Hepatocyte (in vitro differentiated cells): ENCODE data around the gene TELO2. TPM values are rescaled to one million over a fixed set of nuclear protein-coding genes. Genes with fewer than 3 reads are reported as not detected.

Experiments
- DNase-seq: peaks from one replicate; pipeline ENCODE4 v3.0.0-alpha.2; 2016; ENCODE audit warnings: low spot score
- H2AFZ ChIP-seq: fragments of 200-600 bp; sonication (generic); 2 replicates; pipeline ENCODE4 v1.6.0; 2016; ENCODE audit warnings: antibody characterized with exemption, mild to moderate bottlenecking
- H3K27ac ChIP-seq: fragments of 200-600 bp; sonication (generic); 2 replicates; pipeline ENCODE4 v1.5.1; 2016; ENCODE audit warnings: mild to moderate bottlenecking
- H3K27me3 ChIP-seq: fragments of 200-600 bp; sonication (generic); 2 replicates; pipeline ENCODE4 v1.6.1; 2016
- H3K36me3 ChIP-seq: fragments of 200-600 bp; sonication (generic); replicated peaks from 2 replicates; pipeline ENCODE4 v1.5.1; 2016; ENCODE audit warnings: low read depth; ENCODE audit not compliant: insufficient read depth
- H3K4me1 ChIP-seq: fragments of 200-600 bp; sonication (generic); 2 replicates; pipeline ENCODE4 v1.5.1; 2016; ENCODE audit warnings: mild to moderate bottlenecking, moderate library complexity; ENCODE audit not compliant: insufficient read depth
- H3K4me2 ChIP-seq: fragments of 200-600 bp; sonication (generic); 2 replicates; pipeline ENCODE4 v1.6.0; 2016
- H3K4me3 ChIP-seq: fragments of 200-600 bp; sonication (generic); 2 replicates; pipeline ENCODE4 v1.5.1; 2016; ENCODE audit warnings: mild to moderate bottlenecking
- H3K79me2 ChIP-seq: fragments of 200-600 bp; sonication (generic); 2 replicates; pipeline ENCODE4 v1.6.0; 2017; ENCODE audit warnings: mild to moderate bottlenecking
- H3K9me2 ChIP-seq: fragments of 200-600 bp; sonication (generic); replicated peaks from 2 replicates; pipeline ENCODE4 v1.6.0; 2017; ENCODE audit warnings: mild to moderate bottlenecking; ENCODE audit not compliant: insufficient read depth
- H3K9me3 ChIP-seq: fragments of 200-600 bp; sonication (generic); 2 replicates; pipeline ENCODE4 v1.5.1; 2016; ENCODE audit warnings: low read depth, mild to moderate bottlenecking
- H4K20me1 ChIP-seq: fragments of 200-600 bp; sonication (generic); 2 replicates; pipeline ENCODE4 v1.6.0; 2016; ENCODE audit warnings: mild to moderate bottlenecking; ENCODE audit not compliant: insufficient read depth, poor library complexity, severe bottlenecking
- CTCF ChIP-seq: fragments of 200-600 bp; sonication (generic); IDR thresholded peaks from 2 replicates; pipeline ENCODE4 v1.5.1; 2016; ENCODE audit warnings: antibody characterized with exemption, mild to moderate bottlenecking; ENCODE audit not compliant: poor library complexity
- EZH2 ChIP-seq: fragments of 200-600 bp; sonication (generic); IDR thresholded peaks from 2 replicates; pipeline ENCODE4 v1.6.1; 2016; ENCODE audit warnings: antibody characterized with exemption, mild to moderate bottlenecking, borderline replicate concordance
- EZH2phosphoT487 ChIP-seq: fragments of 200-600 bp; sonication (generic); IDR thresholded peaks from one replicate; pipeline ENCODE4 v1.6.1; 2018; ENCODE audit warnings: antibody characterized with exemption, mild to moderate bottlenecking, low read depth, moderate library complexity; ENCODE audit not compliant: unreplicated experiment, severe bottlenecking
- WGBS: methylation state at CpG from one replicate; pipeline ENCODE4 v1.1.6; 2016; ENCODE audit warnings: low lambda C conversion rate; ENCODE audit errors: missing lambda C conversion rate; 5-methylcytosine and 5-hydroxymethylcytosine counted together
- polyA plus RNA-seq: library from polyadenylated mRNA; unstranded; fragments of >200 nt; fragmentation: Nextera tagmentation; extraction: Ambion mirVana; gene quantifications from 2 replicates; pipeline ENCODE4 v1.2.1, GENCODE V29; 2016
- total RNA-seq: library from RNA; depleted of rRNA; stranded (reverse); fragments of >200 nt; gene quantifications from 2 replicates; pipeline ENCODE4 v1.2.3, GENCODE V29; 2014

TELO2 gene
- total and polyA plus RNA-seq, 2 experiments from 2014 or later, result 22.8 to 50.9 TPM

- Histone ChIP-seq H3K4me1 (peaks cover 50% of the 10 kb centered on the region), H2AFZ (no peak within 1 kb of the TSS), H3K27ac (peak within 1 kb of the TSS; percentile 97)
Measured at GRCh38 chr16:1533443-1533951, 40.3 kb downstream of the TELO2 start, which contains the start of gene TMEM204. TMEM204 (plus strand) TSS chr16:1533666; CDS start chr16:1534276, 610 bp downstream.

GRCh38 chr16:1534021-1535020, 41.2 kb downstream of the TELO2 start:
- Histone ChIP-seq H3K9me2 (no peaks in the 10 kb centered on the region), H3K4me2 (peak overlapping the region; percentile 71), H3K27ac (peak overlapping the region; percentile 97), H2AFZ (no peak overlapping the region), H3K9me3 (no peaks in the 10 kb centered on the region), H3K27me3 (no peaks in the 10 kb centered on the region), H3K36me3 (no peaks in the 10 kb centered on the region), H3K4me1 (peaks cover 50% of the 10 kb centered on the region), H3K4me3 (no peak overlapping the region), H4K20me1 (no peaks in the 10 kb centered on the region), H3K79me2 (peaks cover 8% of the 10 kb centered on the region)
- DNase-seq, result no peak
- WGBS, result 90% methylated on average over 51 of the region's 57 CpGs
- TF ChIP-seq CTCF (no peak), EZH2 (no peak), EZH2phosphoT487 (no peak)

More at GRCh38 chr16:1533443-1533951, 40.3 kb downstream of the TELO2 start, which contains the start of gene TMEM204:
- H3K9me2 ChIP-seq, result no peaks in the 10 kb centered on the region
- no peaks in the 10 kb centered on the region for H3K27me3 ChIP-seq
- peak within 1 kb of the TSS; percentile 71 for H3K4me2 ChIP-seq
- no peak for DNase-seq
- H3K79me2 ChIP-seq, result peaks cover 8% of the 10 kb centered on the region
- TF ChIP-seq CTCF (no peak), EZH2 (no peak), EZH2phosphoT487 (no peak)
- no peak within 1 kb of the TSS for H3K4me3 ChIP-seq
- H4K20me1 ChIP-seq, result no peaks in the 10 kb centered on the region
- WGBS, result 70% methylated on average over 26 of the region's 27 CpGs
- no peaks in the 10 kb centered on the region for H3K36me3 ChIP-seq
- no peaks in the 10 kb centered on the region for H3K9me3 ChIP-seq

- no peak for DNase-seq
- H3K79me2 ChIP-seq, result peaks cover 8% of the 10 kb centered on the region
- H3K36me3 ChIP-seq, result no peaks in the 10 kb centered on the region
- no peaks in the 10 kb centered on the region for H3K9me2 ChIP-seq
- no peaks in the 10 kb centered on the region for H3K9me3 ChIP-seq
- peaks cover 41% of the 10 kb centered on the region for H3K4me1 ChIP-seq
- WGBS, result 81% methylated on average over 39 of the region's 39 CpGs
- H4K20me1 ChIP-seq, result no peaks in the 10 kb centered on the region
- no peak overlapping the region for H3K4me3 ChIP-seq
- no peak overlapping the region for H2AFZ ChIP-seq
- peak overlapping the region; percentile 71 for H3K4me2 ChIP-seq
- H3K27me3 ChIP-seq, result no peaks in the 10 kb centered on the region
- TF ChIP-seq EZH2 (no peak), EZH2phosphoT487 (no peak), CTCF (no peak)
- peak overlapping the region; percentile 97 for H3K27ac ChIP-seq
Measured at GRCh38 chr16:1535391-1536291, 42.5 kb downstream of the TELO2 start.
